AG04449 (cell line): ENCODE data around the gene RHOH.

Experiments
- CTCF ChIA-PET: fragments of 350-600 bp; formaldehyde crosslinking; extraction: SDS; loops from one replicate; lab custom pipeline; 2021; ENCODE audit warnings: antibody characterized with exemption; lab: Yijun Ruan, JAX
- POLR2A ChIA-PET: fragments of 400-600, 350-600 bp; formaldehyde crosslinking; extraction: SDS; loops from one replicate; lab custom pipeline; 2020; ENCODE audit warnings: antibody characterized with exemption, inconsistent platforms; lab: Yijun Ruan, JAX
- DNase-seq: peaks from one replicate; pipeline ENCODE4 v3.0.0-alpha.2; 2010; ENCODE audit warnings: low read depth, low spot score
- H3K4me3 ChIP-seq: 2 replicates; pipeline ENCODE4 v1.5.1; 2011; ENCODE audit warnings: low read depth, mild to moderate bottlenecking, control low read depth, low read length
- TF ChIP-seq, protein P1 (sequence below): IDR thresholded peaks from one replicate; pipeline ENCODE4 v1.5.1; 2011; ENCODE audit warnings: mild to moderate bottlenecking, moderate library complexity, low read length, control low read depth, inconsistent platforms; ENCODE audit not compliant: insufficient read depth; ENCODE audit errors: missing control alignments

RHOH gene

DNA sequence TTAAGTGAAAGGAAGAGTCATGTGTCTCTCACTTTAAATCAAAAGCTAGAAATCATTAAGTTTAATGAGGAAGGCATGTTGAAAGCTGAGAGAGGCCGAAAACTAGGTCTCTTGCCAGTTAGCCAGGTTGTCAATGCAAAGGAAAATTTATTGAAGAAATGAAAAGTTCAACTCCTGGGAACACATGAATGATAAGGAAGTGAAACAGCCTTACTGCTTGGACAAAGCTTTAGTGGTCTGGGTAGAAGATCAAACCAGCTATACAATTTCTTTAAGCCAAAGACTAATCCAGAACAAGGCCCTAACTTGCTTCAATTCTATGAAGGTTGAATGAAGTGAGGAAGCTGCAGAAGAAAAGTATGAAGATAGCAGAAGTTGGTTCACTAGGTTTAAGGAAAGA lies 24.9 kb downstream of the RHOH start:
- TF ChIP-seq, protein P1, sequence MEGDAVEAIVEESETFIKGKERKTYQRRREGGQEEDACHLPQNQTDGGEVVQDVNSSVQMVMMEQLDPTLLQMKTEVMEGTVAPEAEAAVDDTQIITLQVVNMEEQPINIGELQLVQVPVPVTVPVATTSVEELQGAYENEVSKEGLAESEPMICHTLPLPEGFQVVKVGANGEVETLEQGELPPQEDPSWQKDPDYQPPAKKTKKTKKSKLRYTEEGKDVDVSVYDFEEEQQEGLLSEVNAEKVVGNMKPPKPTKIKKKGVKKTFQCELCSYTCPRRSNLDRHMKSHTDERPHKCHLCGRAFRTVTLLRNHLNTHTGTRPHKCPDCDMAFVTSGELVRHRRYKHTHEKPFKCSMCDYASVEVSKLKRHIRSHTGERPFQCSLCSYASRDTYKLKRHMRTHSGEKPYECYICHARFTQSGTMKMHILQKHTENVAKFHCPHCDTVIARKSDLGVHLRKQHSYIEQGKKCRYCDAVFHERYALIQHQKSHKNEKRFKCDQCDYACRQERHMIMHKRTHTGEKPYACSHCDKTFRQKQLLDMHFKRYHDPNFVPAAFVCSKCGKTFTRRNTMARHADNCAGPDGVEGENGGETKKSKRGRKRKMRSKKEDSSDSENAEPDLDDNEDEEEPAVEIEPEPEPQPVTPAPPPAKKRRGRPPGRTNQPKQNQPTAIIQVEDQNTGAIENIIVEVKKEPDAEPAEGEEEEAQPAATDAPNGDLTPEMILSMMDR: no peak
- POLR2A ChIA-PET: no interaction called here
- H3K4me3 ChIP-seq: no peak overlapping the region
- no peak for DNase-seq
- CTCF ChIA-PET: interaction anchor here (1.5 kb wide), 1 partner anchor 88 kb away, joined by 5 read pairs; no protein-coding TSS in a partner anchor

DNA sequence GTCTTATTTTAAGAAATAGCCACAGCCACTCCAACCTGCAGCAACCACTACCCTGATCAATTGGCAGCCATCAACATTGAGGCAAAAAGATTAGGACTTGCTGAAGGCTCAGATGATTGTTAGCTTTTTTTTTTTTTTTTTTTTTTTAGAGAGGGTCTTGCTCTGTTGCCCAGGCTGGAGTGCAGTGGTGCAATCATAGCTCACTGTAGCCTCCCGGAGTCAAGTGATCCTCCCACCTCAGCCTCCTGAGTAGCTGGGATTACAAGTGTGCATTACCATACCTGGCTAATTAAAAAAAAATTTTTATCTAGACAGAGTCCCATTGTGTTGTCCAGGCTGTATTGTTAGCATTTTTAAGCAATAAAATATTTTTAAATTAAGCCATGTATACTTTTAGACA lies 26.5 kb downstream of the RHOH start:
- no peak for DNase-seq
- CTCF ChIA-PET: interaction anchor here (0.7 kb wide), 1 partner anchor 45 kb away, joined by 3 read pairs; no protein-coding TSS in a partner anchor
- POLR2A ChIA-PET: no interaction called here
- H3K4me3 ChIP-seq: no peak overlapping the region
- TF ChIP-seq, protein P1: no peak

DNA sequence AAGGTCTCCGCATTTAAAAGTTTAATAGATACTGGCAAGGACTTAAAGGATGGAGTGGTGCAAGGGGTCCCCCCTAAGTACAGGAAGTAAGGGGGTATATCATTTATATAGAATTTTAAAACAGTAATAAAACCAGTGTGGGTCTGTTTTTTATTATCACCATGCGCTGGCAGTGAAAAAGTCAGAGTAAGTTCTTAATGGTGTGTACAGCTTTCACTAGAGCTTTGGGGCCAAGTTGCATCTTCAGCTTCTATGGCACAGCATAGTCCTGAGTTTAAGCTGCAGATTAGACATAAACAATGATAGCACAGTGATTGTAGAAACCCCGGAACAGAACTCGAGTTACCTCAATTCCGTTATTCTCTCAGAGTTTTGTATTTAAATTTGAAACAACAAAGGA lies 27.6 kb downstream of the RHOH start:
- no peak for DNase-seq
- H3K4me3 ChIP-seq: no peak overlapping the region
- TF ChIP-seq, protein P1: no peak
- POLR2A ChIA-PET: no interaction called here
- CTCF ChIA-PET: no interaction called here

DNA sequence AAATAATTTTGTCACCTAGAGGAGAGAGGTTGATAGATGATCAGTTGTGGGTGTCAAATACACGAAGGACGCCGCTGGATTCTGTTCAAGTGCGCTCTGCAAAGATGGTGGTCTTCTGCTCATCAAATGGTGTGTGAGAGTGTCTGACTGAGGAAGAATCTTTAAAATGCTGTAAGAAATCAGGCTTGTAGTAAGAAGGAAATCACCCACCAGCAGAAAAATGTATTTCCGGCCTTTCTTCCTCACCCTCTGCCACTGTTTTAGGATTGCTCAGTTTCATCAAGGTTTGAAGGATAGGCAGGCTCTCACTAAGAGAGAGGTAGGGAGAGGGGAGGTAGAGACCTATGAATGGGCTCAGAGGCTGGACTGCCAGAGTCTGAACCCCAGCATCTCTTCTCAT lies 28.7 kb downstream of the RHOH start:
- CTCF ChIA-PET: no interaction called here
- TF ChIP-seq, protein P1: no peak

DNA sequence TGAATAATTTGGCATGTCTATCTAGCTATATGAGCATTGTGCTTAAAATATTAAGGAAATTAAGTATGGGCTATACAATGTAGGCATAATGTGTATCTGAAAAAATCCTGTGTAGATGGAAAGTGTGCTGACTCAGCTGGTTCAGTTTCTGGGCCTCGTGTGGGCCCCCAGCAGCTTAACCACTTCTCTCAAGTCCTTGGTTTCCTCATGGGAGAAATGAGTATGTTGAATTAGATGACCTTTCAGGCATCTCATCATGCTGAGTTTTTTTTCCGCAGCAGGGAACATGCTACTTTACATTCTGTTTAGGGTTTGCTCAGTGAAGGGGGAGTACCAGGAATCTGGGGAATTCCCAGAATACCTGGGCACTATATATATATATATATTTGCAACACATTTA lies 30.5 kb downstream of the RHOH start:
- ChIA-PET POLR2A (no interaction called here), CTCF (interaction anchor here (2.9 kb wide), 1 partner anchor 9 kb away, joined by 8 read pairs; no protein-coding TSS in a partner anchor)
- TF ChIP-seq, protein P1: no peak
- no peak overlapping the region for H3K4me3 ChIP-seq
- DNase-seq: no peak

More for the DNA sequence above, 28.7 kb downstream of the RHOH start:
- H3K4me3 ChIP-seq: no peak overlapping the region
- POLR2A ChIA-PET: no interaction called here
- no peak for DNase-seq

DNA sequence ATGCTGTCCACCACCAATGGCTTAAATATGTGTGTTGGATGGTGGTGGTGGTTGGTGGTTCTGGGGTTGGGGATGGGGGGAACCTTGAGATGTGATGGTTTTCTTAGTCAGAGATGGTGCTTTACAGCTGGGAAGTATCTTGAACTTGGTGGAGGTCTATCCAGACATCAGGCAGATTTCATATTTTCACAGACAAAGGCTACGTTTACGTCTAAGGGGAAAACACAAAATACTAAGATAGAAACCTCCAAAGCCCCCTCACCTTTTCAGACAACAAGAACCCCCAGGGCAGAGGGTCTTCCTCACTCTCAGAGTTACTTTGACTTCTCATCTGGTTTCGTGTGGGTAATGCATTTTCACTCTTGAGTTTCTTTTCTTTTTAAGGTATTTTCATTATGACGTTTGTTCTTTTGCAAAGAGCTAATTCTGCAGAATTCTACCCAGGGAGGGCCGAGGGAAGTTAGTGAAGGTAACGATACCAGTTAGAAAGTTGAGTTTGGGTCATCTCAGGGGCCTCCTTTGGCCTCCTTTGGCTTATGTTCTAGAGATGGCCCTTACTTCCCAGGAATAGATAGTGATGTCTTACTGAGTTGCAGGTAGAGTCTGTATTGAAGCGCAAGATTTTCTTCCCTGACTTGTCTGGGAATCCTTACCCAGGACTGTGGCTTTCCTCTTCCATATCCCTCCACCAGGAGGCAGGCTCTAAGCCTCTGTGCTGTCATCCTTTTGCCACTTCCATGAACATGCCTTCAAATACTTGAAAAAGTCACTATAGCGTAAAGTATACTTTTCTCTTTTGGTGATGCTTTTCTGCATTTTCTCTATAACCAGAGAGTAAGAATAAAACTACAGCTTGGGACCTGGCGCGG lies 31.9 kb downstream of the RHOH start:
- POLR2A ChIA-PET: no interaction called here

More for the DNA sequence above, 31.9 kb downstream of the RHOH start:
- no peak for DNase-seq
- CTCF ChIA-PET: interaction anchor here (1.6 to 2.9 kb wide), 2 partner anchors 10 to 11 kb away, joined by 5 to 8 read pairs; no protein-coding TSS in a partner anchor
- no peak overlapping the region for H3K4me3 ChIP-seq
- TF ChIP-seq, protein P1: peak; percentile 27
